ENCODE results near the gene TBL1XR1.

- TF ChIP-seq, protein P1, sequence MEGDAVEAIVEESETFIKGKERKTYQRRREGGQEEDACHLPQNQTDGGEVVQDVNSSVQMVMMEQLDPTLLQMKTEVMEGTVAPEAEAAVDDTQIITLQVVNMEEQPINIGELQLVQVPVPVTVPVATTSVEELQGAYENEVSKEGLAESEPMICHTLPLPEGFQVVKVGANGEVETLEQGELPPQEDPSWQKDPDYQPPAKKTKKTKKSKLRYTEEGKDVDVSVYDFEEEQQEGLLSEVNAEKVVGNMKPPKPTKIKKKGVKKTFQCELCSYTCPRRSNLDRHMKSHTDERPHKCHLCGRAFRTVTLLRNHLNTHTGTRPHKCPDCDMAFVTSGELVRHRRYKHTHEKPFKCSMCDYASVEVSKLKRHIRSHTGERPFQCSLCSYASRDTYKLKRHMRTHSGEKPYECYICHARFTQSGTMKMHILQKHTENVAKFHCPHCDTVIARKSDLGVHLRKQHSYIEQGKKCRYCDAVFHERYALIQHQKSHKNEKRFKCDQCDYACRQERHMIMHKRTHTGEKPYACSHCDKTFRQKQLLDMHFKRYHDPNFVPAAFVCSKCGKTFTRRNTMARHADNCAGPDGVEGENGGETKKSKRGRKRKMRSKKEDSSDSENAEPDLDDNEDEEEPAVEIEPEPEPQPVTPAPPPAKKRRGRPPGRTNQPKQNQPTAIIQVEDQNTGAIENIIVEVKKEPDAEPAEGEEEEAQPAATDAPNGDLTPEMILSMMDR (IDR thresholded peaks at IDR 0.05): no peak
- no peak for TF ChIP-seq POLR2A (IDR thresholded peaks at IDR 0.05)
These were observed 70.3 kb downstream of the TBL1XR1 start for GRCh38 chr3:177127008-177127407.
